HG03045 (cell line): Measurements from ENCODE around the gene MYH10.

Experiments
- ATAC-seq: cut with Tn5 transposase; IDR thresholded peaks from one replicate; pipeline ENCODE4 v1.9.1; 2021; ENCODE audit warnings: mild to moderate bottlenecking, moderate library complexity; ENCODE audit not compliant: unreplicated experiment

Gene MYH10

GRCh38 chr17:8451933-8452614 is 178.5 kb downstream of the MYH10 start:
- no peak for ATAC-seq

- no peak for ATAC-seq
Observed at GRCh38 chr17:8448310-8448709, 182.2 kb downstream of the MYH10 start.

GRCh38 chr17:8447799-8448198 is 182.7 kb downstream of the MYH10 start:
- no peak for ATAC-seq

GRCh38 chr17:8445536-8445935 is 185.0 kb downstream of the MYH10 start:
- ATAC-seq: no peak

- ATAC-seq: no peak
Observed at GRCh38 chr17:8444494-8444893, 186.0 kb downstream of the MYH10 start.

- no peak for ATAC-seq
Observed at GRCh38 chr17:8443756-8444155, 186.8 kb downstream of the MYH10 start.

- ATAC-seq: no peak
Observed at GRCh38 chr17:8442310-8442709, 188.2 kb downstream of the MYH10 start.

- ATAC-seq: no peak
Observed at GRCh38 chr17:8441690-8442089, 188.8 kb downstream of the MYH10 start.

- no peak for ATAC-seq
Observed at GRCh38 chr17:8439681-8440080, 190.8 kb downstream of the MYH10 start.

GRCh38 chr17:8438441-8438840 is 192.1 kb downstream of the MYH10 start:
- no peak for ATAC-seq

GRCh38 chr17:8436844-8437171 is 193.7 kb downstream of the MYH10 start:
- ATAC-seq: no peak

- peak; percentile 56 for ATAC-seq
Observed at GRCh38 chr17:8436169-8436843, 194.2 kb downstream of the MYH10 start.

GRCh38 chr17:8435245-8436168 is 195.0 kb downstream of the MYH10 start, which contains the start of gene NDEL1:
Gene NDEL1 (plus strand): TSS chr17:8435884. CDS start chr17:8444272, 8,388 bp downstream.
- ATAC-seq: peak; percentile 94

- ATAC-seq: no peak
Observed at GRCh38 chr17:8430966-8431365, 199.6 kb downstream of the MYH10 start.

- ATAC-seq: no peak
Observed at GRCh38 chr17:8426802-8427201, 203.7 kb downstream of the MYH10 start.

- ATAC-seq: no peak
Observed at GRCh38 chr17:8426094-8426720, 204.3 kb downstream of the MYH10 start.
